Memory B cell (primary cell): Measurements from ENCODE around the gene SNX14.
A peak's percentile ranks its signal among the peaks of the same experiment; 100 is the strongest.

Source experiments
- ATAC-seq: fragments of 150-1000 bp; cut with Tn5 transposase; 2 replicates; pipeline ENCODE4 v1.10.0; 2021; ENCODE audit warnings: low read depth, mild to moderate bottlenecking, moderate library complexity
- DNase-seq, 2 donors: peaks; one replicate each; pipeline ENCODE4 v3.0.0; 2022; ENCODE audit warnings: low spot score in 2 of 2
- H3K27ac Mint-ChIP-seq: one replicate; pipeline ENCODE4 v1.8.0; 2022; ENCODE audit warnings: mild to moderate bottlenecking, moderate library complexity, mixed read lengths
- H3K27me3 Mint-ChIP-seq: one replicate; pipeline ENCODE4 v1.8.0; 2022; ENCODE audit warnings: mixed read lengths
- H3K36me3 Mint-ChIP-seq: one replicate; pipeline ENCODE4 v1.8.0; 2022; ENCODE audit warnings: mild to moderate bottlenecking, mixed read lengths
- H3K4me1 Mint-ChIP-seq: one replicate; pipeline ENCODE4 v1.8.0; 2022; ENCODE audit warnings: mixed read lengths
- H3K4me3 Mint-ChIP-seq: one replicate; pipeline ENCODE4 v1.8.0; 2022; ENCODE audit warnings: mild to moderate bottlenecking, moderate library complexity, mixed read lengths
- H3K9me3 Mint-ChIP-seq: one replicate; pipeline ENCODE4 v1.8.0; 2022; ENCODE audit warnings: mixed read lengths

The SNX14 gene

GRCh38 chr6:85476532-85476931, 117.1 kb downstream of the SNX14 start:
- peaks cover 23% of the 10 kb centered on the region for H3K36me3 Mint-ChIP-seq
- DNase-seq (no peak), ATAC-seq (no peak)
- peaks cover 1% of the 10 kb centered on the region for H3K27me3 Mint-ChIP-seq
- H3K4me1 Mint-ChIP-seq = peaks cover 4% of the 10 kb centered on the region
- H3K4me3 Mint-ChIP-seq = no peak overlapping the region
- H3K9me3 Mint-ChIP-seq = no peaks in the 10 kb centered on the region
- H3K27ac Mint-ChIP-seq = no peak overlapping the region

DNA sequence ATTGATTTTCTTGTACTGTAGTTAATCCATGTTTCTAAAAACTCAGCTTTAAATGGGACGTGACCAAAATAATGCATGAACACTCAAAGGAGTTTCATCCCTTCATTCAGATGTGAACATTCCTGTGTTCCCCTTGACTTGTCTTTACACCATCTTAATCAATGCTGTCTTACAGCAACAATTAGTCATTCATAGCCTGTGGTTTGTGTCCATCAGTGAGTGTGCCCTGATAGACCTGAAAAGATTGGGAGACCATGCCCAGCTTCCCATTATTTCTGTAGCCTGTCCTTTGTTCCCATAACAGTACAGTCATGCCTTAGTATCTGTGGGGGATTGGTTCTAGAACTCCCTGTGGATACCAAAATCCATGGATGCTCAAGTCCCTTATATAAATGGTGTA, 119.9 kb downstream of the SNX14 start:
- Mint-ChIP-seq H3K36me3 (peaks cover 23% of the 10 kb centered on the region), H3K9me3 (no peaks in the 10 kb centered on the region), H3K27me3 (peaks cover 1% of the 10 kb centered on the region), H3K4me1 (no peaks in the 10 kb centered on the region), H3K4me3 (no peak overlapping the region), H3K27ac (no peak overlapping the region)
- ATAC-seq = no peak
- no peak for DNase-seq

GRCh38 chr6:85472744-85473143, 120.9 kb downstream of the SNX14 start:
- no peaks in the 10 kb centered on the region for H3K4me1 Mint-ChIP-seq
- H3K36me3 Mint-ChIP-seq = peaks cover 27% of the 10 kb centered on the region
- H3K27me3 Mint-ChIP-seq = peaks cover 1% of the 10 kb centered on the region
- H3K9me3 Mint-ChIP-seq = no peaks in the 10 kb centered on the region
- no peak overlapping the region for H3K27ac Mint-ChIP-seq
- no peak for DNase-seq
- H3K4me3 Mint-ChIP-seq = no peak overlapping the region
- no peak for ATAC-seq

GRCh38 chr6:85470023-85470410, 123.6 kb downstream of the SNX14 start:
- H3K9me3 Mint-ChIP-seq = no peaks in the 10 kb centered on the region
- DNase-seq (no peak), ATAC-seq (no peak)
- H3K36me3 Mint-ChIP-seq = peaks cover 14% of the 10 kb centered on the region
- no peak overlapping the region for H3K27ac Mint-ChIP-seq
- no peak overlapping the region for H3K4me3 Mint-ChIP-seq
- H3K27me3 Mint-ChIP-seq = peaks cover 1% of the 10 kb centered on the region
- H3K4me1 Mint-ChIP-seq = peaks cover 8% of the 10 kb centered on the region

- peaks cover 14% of the 10 kb centered on the region for H3K36me3 Mint-ChIP-seq
- no peaks in the 10 kb centered on the region for H3K9me3 Mint-ChIP-seq
- peaks cover 1% of the 10 kb centered on the region for H3K27me3 Mint-ChIP-seq
- no peak for ATAC-seq
- no peak for DNase-seq
- no peak overlapping the region for H3K27ac Mint-ChIP-seq
- peaks cover 13% of the 10 kb centered on the region for H3K4me1 Mint-ChIP-seq
- H3K4me3 Mint-ChIP-seq = no peak overlapping the region
Observed at GRCh38 chr6:85469276-85470022, 124.2 kb downstream of the SNX14 start.

DNA sequence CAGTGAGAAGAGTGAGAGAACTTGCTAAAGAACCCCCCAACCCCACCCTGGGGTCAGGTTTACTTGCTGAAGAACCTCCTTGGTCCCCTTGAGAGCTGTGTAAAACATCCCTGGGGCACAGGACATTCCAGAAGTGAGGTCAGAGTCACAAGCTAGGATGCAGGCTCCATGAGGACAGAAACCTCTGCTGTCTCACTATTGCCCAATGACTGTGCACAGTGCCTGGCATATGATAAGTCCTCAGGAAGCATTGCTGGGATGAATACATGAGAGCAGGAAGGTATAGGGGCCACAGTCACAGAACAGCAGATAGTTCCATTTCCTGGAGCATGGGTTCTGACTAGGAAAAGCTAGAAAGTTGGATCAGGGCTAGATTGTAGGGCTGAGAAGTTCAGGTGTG, 125.3 kb downstream of the SNX14 start:
- no peak overlapping the region for H3K27ac Mint-ChIP-seq

GRCh38 chr6:85465762-85466161, 127.9 kb downstream of the SNX14 start:
- peak overlapping the region; percentile 6 for H3K27ac Mint-ChIP-seq
- DNase-seq = no peak
- peak overlapping the region; percentile 37 for H3K4me3 Mint-ChIP-seq
- H3K4me1 Mint-ChIP-seq = peaks cover 35% of the 10 kb centered on the region
- no peaks in the 10 kb centered on the region for H3K9me3 Mint-ChIP-seq
- no peaks in the 10 kb centered on the region for H3K27me3 Mint-ChIP-seq
- peaks cover 10% of the 10 kb centered on the region for H3K36me3 Mint-ChIP-seq
- ATAC-seq = peak; percentile 65

More for the DNA sequence above, 125.3 kb downstream of the SNX14 start:
- H3K4me1 Mint-ChIP-seq = peaks cover 22% of the 10 kb centered on the region
- no peaks in the 10 kb centered on the region for H3K9me3 Mint-ChIP-seq
- H3K4me3 Mint-ChIP-seq = no peak overlapping the region
- ATAC-seq (no peak), DNase-seq (no peak)
- peaks cover 14% of the 10 kb centered on the region for H3K36me3 Mint-ChIP-seq
- peaks cover 1% of the 10 kb centered on the region for H3K27me3 Mint-ChIP-seq

- H3K27ac Mint-ChIP-seq = no peak overlapping the region
- H3K4me3 Mint-ChIP-seq = peak overlapping the region; percentile 28
- ATAC-seq = no peak
- no peaks in the 10 kb centered on the region for H3K9me3 Mint-ChIP-seq
- H3K4me1 Mint-ChIP-seq = peaks cover 39% of the 10 kb centered on the region
- H3K36me3 Mint-ChIP-seq = peaks cover 10% of the 10 kb centered on the region
- no peaks in the 10 kb centered on the region for H3K27me3 Mint-ChIP-seq
- no peak for DNase-seq
Observed at GRCh38 chr6:85464722-85465150, 128.9 kb downstream of the SNX14 start.

- DNase-seq = no peak
- ATAC-seq = no peak
- H3K4me1 Mint-ChIP-seq = peaks cover 40% of the 10 kb centered on the region
- H3K4me3 Mint-ChIP-seq = no peak overlapping the region
- peak overlapping the region; percentile 67 for H3K27ac Mint-ChIP-seq
- H3K9me3 Mint-ChIP-seq = no peaks in the 10 kb centered on the region
- H3K36me3 Mint-ChIP-seq = peaks cover 8% of the 10 kb centered on the region
- no peaks in the 10 kb centered on the region for H3K27me3 Mint-ChIP-seq
Observed at GRCh38 chr6:85464260-85464644, 129.4 kb downstream of the SNX14 start.

DNA sequence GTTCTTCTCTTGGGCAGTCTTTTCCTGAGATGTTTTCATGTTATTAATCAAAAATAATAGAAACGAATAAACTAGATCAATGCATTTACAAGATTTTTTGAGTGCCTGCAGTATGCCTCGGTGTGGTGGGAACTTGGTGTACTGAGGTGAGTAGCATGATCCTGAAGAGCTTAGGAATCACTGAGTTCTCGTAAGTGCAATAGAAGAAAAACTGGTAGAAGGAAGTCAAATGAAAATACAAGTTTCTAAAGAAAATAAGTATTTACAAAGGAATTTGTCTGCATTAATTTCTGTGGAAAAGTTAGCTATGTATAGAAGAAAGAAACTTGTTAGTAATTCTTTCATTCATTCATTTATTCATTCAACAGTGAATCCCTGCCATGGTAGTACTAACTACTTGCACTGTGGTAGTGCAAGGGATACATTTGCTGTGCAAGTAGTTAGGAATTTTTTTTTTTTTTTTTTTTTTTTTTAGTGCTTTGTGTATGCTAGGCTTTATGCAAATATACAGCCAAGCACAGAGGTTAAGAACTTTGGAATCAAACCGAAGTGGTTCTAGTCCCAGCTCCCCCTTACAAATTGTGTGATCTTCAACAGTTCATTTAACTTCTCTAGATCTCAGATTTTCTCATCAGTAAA, 129.9 kb downstream of the SNX14 start:
- Mint-ChIP-seq H3K27me3 (no peaks in the 10 kb centered on the region), H3K9me3 (no peaks in the 10 kb centered on the region), H3K36me3 (peaks cover 7% of the 10 kb centered on the region), H3K4me3 (no peak overlapping the region), H3K27ac (peak overlapping the region; percentile 67), H3K4me1 (peaks cover 44% of the 10 kb centered on the region)
- no peak for DNase-seq
- no peak for ATAC-seq

GRCh38 chr6:85462673-85463072, 131.0 kb downstream of the SNX14 start:
- peaks cover 55% of the 10 kb centered on the region for H3K4me1 Mint-ChIP-seq
- peak overlapping the region; percentile 82 for H3K27ac Mint-ChIP-seq
- H3K4me3 Mint-ChIP-seq = no peak overlapping the region
- no peaks in the 10 kb centered on the region for H3K27me3 Mint-ChIP-seq
- H3K36me3 Mint-ChIP-seq = peaks cover 3% of the 10 kb centered on the region
- DNase-seq (no peak), ATAC-seq (no peak)
- no peaks in the 10 kb centered on the region for H3K9me3 Mint-ChIP-seq

DNA sequence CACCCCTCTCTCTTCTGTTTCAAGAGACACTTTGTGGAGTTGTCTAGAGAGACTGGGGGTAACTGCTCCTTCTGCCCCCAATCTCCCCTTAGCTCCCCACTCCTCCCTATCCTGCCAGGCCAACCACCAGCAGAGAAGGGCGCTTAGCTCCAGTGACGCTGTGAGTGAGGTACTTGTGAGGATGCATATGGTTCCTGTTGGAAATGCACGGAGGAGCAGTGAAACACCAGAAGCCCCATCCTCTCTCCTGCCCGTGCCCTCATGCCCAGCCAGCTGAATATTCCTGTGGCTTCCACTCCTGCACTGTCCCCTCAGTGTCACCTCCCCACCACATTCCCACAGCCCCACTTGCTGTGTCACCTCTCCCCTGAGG, 131.9 kb downstream of the SNX14 start:
- Mint-ChIP-seq H3K4me1 (peaks cover 62% of the 10 kb centered on the region), H3K4me3 (peak overlapping the region; percentile 52), H3K36me3 (peaks cover 2% of the 10 kb centered on the region), H3K27ac (peak overlapping the region; percentile 82), H3K9me3 (no peaks in the 10 kb centered on the region), H3K27me3 (no peaks in the 10 kb centered on the region)
- DNase-seq = no peak
- ATAC-seq = no peak

DNA sequence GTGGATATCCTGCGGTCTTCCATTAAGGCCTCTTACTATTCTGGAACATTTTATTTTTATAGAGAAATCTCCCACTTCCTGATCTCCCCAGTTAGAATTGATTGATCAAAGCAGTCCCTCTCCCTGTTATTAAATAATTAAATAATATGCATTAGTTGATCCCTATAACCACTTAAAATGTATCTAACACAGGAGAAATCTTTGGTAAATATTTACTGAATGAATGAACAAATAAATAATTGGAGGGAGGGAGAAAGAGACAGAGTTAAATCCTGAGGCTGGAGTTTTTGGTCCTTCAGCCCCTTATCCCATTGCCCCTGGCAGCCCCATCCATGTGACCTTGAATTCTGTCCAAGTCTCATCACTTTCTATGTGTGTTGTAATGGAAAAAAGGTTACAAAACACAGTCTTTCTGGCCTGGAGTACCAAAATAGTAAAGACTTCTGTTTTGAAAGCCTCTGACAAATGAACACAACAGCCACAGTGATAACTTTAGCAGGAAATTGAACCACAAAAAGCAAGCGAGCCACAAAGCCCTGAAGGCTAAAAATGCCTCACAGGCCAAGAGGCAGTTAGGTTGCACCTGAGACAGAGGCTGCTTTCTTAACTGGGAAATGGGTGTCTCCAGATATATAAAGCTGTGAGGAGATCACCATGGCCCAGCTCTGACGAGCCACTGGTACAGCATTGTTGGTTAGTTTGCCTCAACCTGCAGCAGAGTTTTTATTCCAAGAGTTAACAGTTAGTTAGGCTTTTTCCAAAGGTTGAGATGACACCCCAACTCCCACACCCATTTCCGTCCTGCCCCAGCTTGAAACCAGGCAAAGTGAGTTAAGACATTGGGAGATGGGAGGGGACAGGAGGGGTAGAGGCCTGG, 132.5 kb downstream of the SNX14 start:
- Mint-ChIP-seq H3K4me1 (peaks cover 68% of the 10 kb centered on the region), H3K36me3 (peaks cover 5% of the 10 kb centered on the region), H3K4me3 (peak overlapping the region; percentile 52), H3K27me3 (no peaks in the 10 kb centered on the region), H3K9me3 (no peaks in the 10 kb centered on the region), H3K27ac (peak overlapping the region; percentile 82)
- DNase-seq (no peak), ATAC-seq (peak; percentile 66)
